Right kidney (tissue), 9 donors: ENCODE results near the gene C10orf143.
"Not testable (repeated sequence)": the region's sequence is repeated elsewhere in the genome, so short reads cannot be mapped to it uniquely, and the experiment has no call there.

Source experiments
- DNase-seq: peaks from one replicate; pipeline ENCODE4 v3.0.0-alpha.2; 2016
- long read RNA-seq, 8 donors: transcript quantifications; one replicate each; lab custom pipeline, GENCODE V29; 2026

C10orf143 gene
- long read RNA-seq, donor 1 = 0 reads
- long read RNA-seq, donor 2, partial matches to known transcripts = 0 of 3 reads
- long read RNA-seq, donor 2, other reads (novel, unspliced or antisense) = 0 of 3 reads
- long read RNA-seq, donor 3, partial matches to known transcripts = 0 of 1 reads
- long read RNA-seq, donor 3, other reads (novel, unspliced or antisense) = 0 of 1 reads
- long read RNA-seq, donor 4 = 0 reads
- long read RNA-seq, donor 5 = 0 reads
- long read RNA-seq, donor 6 = 0 reads
- long read RNA-seq, donor 7, partial matches to known transcripts = 0 of 4 reads
- long read RNA-seq, donor 7, other reads (novel, unspliced or antisense) = 0 of 4 reads
- long read RNA-seq, donor 8, partial matches to known transcripts = 0 of 2 reads
- long read RNA-seq, donor 8, other reads (novel, unspliced or antisense) = 0 of 2 reads

DNA sequence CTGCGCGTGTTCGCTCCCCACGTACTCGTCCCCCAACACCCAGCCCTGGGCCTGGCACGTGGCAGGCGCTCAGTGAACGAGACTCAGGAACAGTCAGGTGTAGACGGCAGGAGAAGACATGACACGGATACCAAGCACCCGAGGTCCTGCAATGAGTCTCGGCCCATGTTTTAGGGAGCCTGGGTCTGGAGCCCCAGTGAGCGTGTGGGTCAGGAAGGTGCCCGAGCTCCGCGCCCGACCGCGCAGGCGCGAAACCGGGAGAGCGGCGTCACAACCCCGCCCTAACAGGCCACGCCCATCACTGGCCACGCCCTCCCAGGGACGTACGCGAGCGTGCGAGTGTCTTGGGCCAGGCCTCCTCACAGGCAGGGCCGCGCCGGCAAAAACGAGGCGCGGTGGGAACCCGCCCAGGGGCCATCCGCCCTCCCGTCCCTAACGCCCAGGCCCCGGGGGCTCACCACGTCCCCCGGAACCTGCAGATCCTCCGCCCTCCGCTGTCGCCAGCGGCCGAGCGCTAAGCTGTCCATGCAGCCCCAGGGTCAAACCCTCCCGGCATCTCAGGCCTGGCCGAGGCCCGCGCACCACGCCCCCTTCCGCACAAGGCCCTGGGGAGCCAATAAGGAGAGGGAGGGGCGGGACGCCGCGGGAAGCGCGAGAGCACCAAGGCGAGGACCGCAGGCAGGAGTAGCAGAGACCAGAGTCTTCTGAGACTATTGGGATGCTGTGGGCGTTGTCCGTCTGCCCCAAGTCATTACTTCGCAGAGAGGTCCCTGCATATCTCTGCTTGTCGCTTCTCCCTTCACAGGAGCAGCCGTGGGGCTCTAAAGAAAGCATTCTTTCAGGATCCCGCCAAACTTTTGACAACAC is at the start of gene C10orf143:
C10orf143 (minus strand) TSS at position 585 of the 867 bp plus-strand sequence; CDS start at position 527, 58 bp downstream.
- peak; percentile 100 for DNase-seq

DNA sequence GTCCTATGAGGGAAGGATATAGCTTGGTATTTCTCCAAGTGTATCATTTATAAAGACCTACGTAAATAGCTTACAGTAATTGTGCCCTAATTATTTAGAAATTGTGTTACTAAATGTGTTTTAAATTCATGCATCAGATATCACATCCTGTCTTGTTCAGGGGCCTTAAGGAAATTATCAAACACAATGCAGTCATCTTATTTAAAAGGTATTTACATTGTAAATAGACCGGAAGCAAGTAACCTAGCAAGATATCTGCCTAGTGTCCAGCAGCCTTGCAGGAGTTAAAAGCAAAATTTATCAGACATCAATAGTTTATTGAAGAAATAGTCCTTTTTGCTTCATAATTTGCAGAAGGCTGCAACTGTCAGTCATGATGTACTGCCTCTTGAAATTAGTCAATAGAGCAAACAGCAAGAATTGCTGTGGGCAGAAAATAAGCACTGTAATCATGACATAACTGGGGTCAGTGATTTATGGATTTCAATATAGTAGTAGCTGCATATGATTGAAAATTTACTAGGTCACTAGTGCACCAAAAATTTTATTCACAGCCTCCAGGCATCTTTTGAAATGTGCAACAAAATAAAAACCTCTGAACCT is 48.7 kb upstream of the C10orf143 start:
- DNase-seq = no peak

DNA sequence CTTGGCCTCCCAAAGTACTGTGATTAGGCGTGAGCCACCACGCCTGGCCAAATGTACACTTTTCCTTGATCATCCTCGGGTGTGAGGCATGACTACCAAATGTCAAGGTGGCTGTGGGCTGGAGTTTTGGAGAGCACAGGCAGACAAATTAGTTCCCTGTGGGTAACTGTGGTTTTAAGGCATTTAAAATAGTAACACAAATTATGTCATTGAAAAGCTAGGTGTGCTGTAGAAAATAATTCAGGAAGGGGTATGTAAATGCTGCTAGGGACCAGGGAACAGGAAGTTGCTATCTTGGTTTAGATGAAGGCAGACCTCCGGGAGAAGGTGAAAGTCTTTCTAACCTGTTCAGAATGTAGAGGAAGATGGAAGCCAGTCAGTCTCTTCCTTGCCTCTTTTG is 35.4 kb upstream of the C10orf143 start:
- DNase-seq = no peak

DNA sequence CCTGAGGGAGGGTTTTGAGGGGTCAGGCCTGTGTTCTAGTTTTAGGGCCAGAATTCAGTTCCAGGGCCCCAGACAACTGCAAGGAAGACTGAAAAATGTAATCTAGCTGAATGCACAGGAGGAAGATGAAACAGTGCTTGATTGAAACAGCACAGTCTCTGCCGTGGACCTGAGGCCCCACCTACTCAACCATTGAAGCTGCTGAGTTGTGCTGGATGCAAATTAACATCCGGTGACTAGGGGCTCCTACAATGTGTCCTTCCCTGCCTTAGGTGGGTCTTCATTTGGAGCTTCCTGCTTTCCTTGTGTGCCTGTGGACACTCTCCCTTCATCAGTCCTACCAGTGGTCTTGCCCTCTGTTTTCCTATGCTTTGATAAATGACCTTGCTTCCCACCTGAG is 31.2 kb upstream of the C10orf143 start:
- DNase-seq = no peak

DNA sequence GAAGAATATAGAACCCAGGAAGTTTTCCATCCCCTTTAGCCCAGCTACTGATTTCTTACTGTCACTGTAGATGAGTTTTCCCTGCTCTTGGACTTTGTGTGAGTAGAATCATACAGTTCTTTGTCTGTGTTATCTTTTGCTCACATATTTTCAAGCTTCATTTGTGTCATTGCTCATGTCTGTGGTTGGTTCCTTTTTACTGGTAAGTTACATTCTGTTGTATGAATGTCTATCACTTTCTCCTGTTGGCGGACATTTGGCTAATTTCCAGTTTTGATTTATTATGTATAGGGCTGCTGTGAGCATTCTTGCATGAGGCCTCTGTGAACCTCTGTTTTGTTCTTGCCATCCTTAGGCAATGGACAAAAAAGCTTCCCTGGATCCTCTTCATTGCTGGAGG is 30.8 kb upstream of the C10orf143 start:
- DNase-seq = no peak

DNA sequence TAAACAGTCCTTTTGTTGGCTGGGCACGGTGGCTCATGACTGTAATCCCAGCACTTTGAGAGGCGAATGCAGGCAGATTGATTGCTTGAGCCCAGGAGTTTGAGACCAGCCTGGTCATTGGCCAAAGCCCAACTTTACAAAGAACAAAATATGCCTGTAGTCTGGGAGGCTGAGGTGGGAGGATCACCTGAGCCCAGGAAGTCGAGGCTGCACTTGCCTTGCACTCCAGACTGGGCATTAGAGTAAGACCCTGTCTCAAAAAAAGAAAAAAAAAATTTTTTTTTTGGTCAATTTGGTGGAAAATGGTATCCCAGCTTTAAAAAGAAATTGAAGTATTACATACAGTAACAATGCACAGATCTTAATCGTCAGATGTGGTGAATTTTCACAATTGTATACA is 30.4 kb upstream of the C10orf143 start:
- no peak for DNase-seq

DNA sequence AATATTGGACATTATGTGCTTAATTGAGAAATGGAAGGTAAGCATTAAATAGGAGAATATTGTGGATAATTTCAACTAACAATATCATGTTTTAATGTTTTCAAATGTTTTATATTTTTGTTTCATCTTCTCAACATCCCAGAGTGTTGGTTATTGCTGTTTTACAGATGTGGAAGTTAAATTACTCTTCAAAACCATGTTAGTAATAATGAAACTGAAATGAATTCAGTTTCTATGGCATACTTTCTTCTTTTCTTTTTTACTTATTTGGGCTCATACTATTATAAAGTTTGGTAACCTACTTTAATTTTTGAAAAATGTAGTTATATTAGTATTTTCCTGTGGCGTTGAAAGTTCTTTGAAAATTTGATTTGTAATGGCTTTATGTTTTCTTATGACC is 29.8 kb upstream of the C10orf143 start:
- no peak for DNase-seq

DNA sequence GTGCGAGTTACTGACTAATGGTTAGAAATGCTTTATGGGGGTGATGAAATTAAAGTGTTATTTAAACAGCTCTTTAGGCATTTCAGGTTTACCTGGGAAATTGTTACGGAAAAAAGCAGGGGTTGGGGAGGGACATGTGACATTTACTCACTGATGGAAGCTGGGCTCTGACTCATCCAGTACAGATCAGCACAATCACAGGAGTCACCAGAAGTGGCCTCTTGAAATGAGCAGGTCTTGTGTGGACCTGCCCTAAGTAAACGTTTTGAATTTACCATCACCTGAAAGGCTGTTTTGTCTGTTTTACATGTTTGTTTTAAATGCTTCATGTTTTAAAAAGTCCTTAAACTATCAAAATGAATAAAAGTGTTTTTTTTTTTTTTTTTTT is 27.8 kb upstream of the C10orf143 start:
- DNase-seq = no peak

DNA sequence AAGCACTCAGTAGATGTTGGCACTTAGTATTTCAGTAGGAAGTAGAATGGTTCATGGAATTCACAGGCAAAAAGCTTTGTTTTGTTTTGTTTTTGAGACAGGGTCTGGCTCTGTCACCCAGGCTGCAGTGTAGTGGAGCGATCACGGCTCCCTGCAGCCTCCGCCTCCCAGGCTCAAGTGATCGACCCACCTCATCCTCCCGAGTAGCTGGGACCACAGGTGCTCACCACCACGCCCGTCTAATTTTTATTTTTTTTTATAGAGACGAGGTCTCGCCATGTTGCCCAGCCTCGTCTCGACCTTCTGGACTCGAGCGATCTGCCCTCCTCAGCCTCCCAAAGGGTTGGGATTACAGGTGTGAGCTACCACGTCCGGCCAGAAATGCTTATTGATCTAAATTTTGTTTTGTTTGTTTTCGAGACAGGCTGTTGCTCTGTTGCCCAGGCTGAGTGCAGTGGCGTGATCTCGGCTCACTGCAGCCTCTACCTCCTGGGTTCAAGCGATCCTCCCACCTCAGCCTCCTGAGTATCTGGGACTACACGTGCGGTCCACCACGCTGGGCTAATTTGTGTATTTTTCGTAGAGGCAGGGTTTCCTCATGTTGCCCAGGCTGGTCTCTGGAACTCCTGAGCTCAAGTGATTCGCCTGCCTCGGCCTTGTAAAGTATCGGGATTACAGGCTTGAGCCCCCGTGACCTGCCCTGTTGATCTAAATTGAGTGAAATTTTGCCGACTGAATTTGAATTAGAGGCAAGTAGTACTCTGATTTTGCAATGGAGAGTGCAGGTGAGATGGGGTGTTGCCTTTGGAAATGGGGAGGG is 27.2 kb upstream of the C10orf143 start:
- DNase-seq = no peak

DNA sequence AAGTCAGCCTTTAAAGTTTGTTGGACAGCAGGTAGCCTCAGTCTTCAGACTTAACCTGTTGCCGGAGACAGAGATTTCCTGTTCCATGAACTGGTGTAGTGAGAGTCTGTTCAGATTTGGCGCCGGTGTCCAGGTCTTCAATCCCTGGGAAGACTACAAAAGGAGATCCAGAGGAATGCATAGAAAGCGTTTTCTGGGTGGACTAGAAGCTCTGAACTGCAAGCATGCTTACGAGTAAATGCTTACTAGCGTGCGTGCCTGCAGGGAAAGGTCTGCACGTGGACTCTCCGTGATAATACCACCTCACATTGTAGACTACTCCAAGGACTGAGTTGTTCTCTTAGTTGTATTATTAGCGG is 26.4 kb upstream of the C10orf143 start:
- no peak for DNase-seq

DNA sequence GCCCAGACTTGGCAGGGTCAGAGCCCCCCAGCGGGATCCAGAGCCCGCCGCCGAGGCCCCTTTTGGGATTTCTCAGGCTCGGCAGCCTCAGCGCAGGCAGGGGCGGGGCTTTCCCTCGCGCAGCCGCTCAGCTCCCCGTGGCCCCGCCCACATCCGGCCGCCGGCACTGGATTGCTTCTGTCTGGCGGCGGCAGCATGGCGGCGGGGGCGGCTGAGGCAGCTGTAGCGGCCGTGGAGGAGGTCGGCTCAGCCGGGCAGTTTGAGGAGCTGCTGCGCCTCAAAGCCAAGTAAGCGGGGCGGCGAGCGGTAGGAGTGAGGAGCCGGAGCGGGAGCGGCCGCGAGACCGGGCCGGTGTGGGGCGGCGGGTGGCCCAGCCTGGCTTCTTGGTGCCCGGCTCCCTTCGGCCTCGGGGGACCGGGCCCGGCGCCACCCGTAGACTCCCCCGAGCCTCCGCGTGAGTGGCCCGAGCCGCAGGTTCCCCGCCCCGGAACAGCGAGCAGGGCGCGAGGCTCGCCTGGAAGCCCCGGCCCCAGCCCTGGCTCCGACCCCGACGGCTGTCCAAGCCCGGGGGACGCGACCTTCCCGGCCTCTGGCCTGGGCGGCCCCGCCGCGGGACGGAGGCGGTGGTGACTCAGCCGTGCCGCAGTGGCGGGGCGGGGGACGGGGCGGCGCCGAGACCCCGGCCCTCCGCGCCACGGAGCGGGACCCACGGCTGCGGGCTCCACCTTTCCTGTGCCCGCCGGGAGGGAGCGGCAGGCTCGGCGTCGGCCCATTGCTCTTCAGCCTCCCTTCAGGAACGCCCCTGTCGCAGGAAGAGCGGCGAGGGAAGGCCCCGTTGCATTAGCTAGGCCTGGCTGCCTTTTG is 25.8 kb upstream of the C10orf143 start, which contains the start of gene GLRX3:
GLRX3 (plus strand) TSS at position 166 of the 864 bp plus-strand sequence; CDS start at position 196, 30 bp downstream.
- DNase-seq = peak; percentile 91

DNA sequence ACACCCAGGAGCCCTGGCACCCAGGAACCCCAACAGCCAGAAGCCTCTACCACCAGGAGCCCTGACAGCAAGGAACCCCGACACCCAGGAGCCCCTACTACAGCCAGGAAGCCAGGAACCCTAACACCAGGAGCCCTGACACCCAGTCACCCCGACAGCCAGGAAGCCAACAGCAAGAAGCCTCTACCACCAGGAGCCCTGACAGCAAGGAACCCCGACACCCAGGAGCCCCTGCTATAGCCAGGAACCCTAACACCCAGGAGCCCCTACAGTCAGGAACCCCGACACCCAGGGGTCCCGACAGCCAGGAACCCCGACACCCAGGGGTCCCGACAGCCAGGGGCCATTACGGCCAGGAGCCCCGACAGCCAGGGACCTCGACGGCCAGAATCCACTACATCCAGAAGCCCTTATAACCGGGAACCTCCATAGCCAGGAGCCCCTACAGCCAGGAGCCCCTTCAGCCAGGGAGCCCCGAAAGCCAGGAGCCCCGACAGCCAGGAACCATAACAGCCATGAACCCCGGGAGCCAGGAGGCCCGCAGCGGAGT is 25.1 kb upstream of the C10orf143 start:
- DNase-seq = no peak

DNA sequence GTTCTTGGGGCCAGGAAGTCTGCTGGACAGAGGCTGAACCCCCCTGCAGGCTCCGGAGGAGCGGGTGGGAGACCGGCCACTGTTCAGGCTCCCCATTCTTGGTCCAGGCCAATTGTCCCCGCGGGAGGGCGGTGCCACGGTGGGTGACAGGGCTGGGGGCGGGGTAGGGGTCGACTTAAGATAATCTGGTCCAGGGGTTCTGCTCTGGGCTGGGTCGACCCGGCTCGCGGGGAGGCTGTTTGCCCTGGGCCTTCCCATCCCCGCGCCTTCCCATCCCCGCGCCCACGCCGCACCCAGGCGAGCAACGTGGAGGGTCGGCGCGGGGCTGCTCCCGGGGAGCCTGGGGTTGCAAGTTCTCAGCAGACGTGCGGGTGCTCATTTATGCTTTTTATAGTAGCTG is 18.3 kb upstream of the C10orf143 start:
- no peak for DNase-seq

DNA sequence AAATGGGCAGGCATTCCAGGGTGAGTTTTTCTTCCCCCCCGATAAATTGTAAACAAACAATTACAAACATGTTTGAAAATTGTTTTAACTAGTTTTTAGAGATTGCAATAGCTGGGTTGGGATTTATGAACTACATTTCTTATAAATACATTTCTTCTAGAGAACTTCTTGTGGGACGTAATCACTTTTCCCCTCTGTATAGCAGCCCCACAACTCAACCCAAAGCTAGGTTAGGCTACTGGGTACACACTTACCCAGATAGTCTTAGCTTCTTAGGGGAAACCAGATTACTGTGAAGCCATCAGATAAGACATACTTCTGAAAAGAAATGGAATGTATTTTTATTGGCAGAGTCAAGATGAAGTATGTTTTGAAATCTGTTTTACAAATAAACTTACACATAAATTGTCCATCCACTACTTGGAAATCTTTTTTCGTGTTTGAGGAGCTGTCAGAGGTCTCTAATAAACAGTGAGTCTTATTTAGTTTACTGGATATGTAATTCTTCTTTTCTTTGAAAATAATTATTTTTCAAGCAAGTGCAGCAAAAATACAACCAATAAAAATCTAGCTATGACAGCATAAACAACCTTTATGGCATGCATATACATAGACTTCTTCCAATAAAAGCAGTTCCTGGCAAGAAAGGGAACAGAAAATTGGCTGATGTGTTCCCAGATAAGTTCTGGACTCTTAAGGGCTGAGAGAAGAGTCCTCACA is 17.6 kb upstream of the C10orf143 start:
- DNase-seq = no peak

DNA sequence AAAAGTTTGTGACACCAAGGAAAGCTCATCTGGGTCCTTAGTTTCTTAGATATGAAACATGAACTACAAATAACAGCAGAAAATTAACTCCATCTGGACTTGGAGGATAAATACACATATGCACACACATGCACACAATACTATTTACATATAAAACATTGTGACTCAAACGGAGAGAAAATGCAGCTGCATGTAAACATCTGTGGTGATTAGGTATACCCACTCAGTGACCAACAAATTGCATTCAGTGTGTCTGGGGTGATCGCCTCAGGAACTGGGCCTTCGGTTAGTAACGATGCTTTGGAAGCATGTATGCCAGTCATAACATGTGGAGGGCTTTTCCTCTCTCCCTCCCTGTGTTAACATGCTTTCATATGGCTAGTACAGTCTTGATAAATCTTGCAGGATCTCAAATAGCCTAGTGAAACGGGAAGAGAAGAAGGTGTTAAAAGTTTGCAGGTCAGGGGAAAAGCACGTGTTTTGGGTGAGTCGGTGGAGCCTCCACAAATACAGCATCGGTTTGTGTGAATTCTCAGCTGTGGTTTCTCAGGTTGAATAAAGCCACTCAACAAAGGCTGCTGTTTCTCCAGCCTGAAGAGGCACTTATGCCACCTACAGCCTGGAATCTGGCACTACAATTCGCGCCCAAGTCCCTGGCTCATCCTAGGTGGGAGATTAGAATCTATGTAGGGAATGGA is 16.9 kb upstream of the C10orf143 start:
- DNase-seq = peak; percentile 48

DNA sequence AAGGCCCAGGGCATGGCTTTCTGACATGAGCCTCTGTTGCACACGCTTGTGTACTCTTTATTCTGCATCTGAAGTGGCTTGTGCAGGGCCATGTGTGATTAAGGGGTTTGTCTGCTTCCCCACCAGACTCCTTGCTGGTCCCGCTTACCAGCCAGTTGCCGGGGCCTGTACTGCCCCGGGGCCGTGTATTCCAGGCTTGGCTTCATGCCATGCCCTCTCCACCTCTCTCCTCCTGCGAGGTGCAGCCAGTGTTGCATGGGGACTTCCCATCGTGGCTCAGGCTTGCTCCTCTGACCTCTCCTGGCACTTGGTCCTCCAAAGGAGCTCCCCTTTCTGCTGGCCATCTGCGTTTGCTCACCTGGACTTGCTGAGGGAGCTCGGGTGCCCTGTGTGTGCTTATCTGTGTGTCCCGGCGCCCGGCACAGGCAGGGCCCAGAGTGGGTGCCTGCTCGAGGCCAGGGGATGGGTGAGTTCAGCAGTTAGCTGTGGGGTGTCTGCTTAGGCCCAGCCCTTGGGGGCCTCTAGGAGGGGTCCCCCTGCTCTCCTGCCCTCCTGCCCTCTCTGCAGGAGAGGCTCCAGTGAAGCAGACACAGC is 11.0 kb upstream of the C10orf143 start:
- no peak for DNase-seq

DNA sequence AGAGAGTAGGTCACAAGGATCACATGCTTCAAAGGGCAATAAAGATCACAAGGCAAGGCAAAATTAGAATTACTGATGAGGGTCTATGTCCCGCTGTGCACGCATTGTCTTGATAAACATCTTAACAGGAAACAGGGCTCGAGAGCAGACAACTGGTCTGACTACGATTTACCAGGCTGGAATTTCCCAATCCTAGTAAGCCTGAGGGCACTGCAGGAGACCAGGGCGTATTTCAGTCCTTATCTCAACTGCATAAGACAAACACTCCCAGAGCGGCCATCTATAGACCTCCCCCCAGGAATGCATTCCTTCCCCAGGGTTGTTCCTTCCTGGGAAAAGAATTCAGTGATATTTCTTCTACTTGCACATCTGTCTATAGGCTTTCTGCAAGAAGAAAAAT is 6.9 kb upstream of the C10orf143 start:
- DNase-seq = not testable (repeated sequence)

DNA sequence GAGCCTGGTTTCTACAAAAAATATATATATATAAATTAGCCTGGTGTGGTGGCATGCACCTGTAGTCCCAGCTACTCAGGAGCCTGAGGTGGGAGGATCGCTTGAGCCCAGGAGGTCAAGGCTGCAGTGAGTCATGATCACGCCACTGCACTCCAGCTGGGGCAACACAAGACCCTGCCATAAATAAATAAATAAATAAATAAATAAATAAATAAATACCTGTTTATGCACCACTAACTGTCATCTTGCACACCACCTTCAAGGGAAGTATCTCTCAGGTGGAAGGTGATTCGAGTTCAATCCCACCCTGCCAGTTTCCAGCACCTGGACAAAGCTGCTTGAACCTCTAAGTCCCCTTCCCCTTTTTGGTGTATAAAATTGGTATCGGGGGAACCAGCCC is 6.3 kb upstream of the C10orf143 start:
- DNase-seq = not testable (repeated sequence)

DNA sequence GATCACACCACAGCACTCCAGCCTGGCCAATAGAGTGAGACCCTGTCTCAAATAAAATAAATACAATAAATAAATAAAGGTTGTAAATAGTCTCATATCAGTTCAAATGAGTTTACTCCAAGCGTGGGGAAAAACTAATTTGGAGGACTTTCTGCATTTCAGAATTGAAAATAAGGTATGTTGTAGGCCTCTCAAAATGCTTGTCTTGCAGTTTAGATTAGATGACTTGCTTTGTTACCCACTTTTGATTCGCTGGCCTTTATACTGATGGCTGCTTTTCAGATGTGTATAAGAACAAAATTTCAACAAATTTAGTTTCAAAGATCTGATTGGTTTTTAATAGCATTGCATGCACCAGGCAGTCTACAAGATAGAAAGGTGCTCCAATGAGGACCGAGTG is 2.2 kb upstream of the C10orf143 start:
- DNase-seq = no peak
